Osteoblast (primary cell): ENCODE measurements around the gene EXOSC10. TPM values are rescaled to one million over a fixed set of nuclear protein-coding genes. Genes with fewer than 3 reads are reported as not detected.

Experiments used
- DNase-seq: peaks from one replicate; pipeline ENCODE4 v3.0.0; 2011; ENCODE audit warnings: low spot score, mixed read lengths; ENCODE audit not compliant: insufficient read length; ENCODE audit errors: missing footprints
- H2AFZ ChIP-seq: 2 replicates; pipeline ENCODE4 v1.6.0; 2011; ENCODE audit warnings: mild to moderate bottlenecking, low read length
- H3K27ac ChIP-seq: 2 replicates; pipeline ENCODE4 v1.5.1; 2011; ENCODE audit warnings: mild to moderate bottlenecking, low read depth, low read length, moderate library complexity
- H3K27me3 ChIP-seq: 2 replicates; pipeline ENCODE4 v1.6.0; 2012; ENCODE audit warnings: mild to moderate bottlenecking, control low read depth, inconsistent platforms, low read length, moderate library complexity; ENCODE audit not compliant: insufficient read depth
- H3K36me3 ChIP-seq: 2 replicates; pipeline ENCODE4 v1.5.1; 2011; ENCODE audit warnings: mild to moderate bottlenecking, low read length, control low read depth, moderate library complexity; ENCODE audit not compliant: insufficient read depth
- H3K4me1 ChIP-seq: 2 replicates; pipeline ENCODE4 v1.5.1; 2011; ENCODE audit warnings: mild to moderate bottlenecking, low read length, control low read depth, moderate library complexity; ENCODE audit not compliant: insufficient read depth
- H3K4me2 ChIP-seq: 2 replicates; pipeline ENCODE4 v1.6.0; 2011; ENCODE audit warnings: mild to moderate bottlenecking, low read length; ENCODE audit not compliant: insufficient read depth
- H3K4me3 ChIP-seq: fragments of 200-600 bp; sonication (generic); 3 replicates; pipeline ENCODE4 v1.5.1; 2012; ENCODE audit warnings: mild to moderate bottlenecking, low read length, inconsistent platforms; ENCODE audit not compliant: insufficient read depth
- H3K79me2 ChIP-seq: 2 replicates; pipeline ENCODE4 v1.6.0; 2012; ENCODE audit warnings: mild to moderate bottlenecking, low read length, control low read depth, inconsistent platforms; ENCODE audit not compliant: insufficient read depth
- H3K9me3 ChIP-seq: 2 replicates; pipeline ENCODE4 v1.5.1; 2011; ENCODE audit warnings: low read depth, low read length, control low read depth
- H4K20me1 ChIP-seq: 2 replicates; pipeline ENCODE4 v1.6.0; 2012; ENCODE audit warnings: mild to moderate bottlenecking, low read length, control low read depth; ENCODE audit not compliant: insufficient read depth
- CTCF ChIP-seq: IDR thresholded peaks from 2 replicates; pipeline ENCODE4 v1.5.1; 2011; ENCODE audit warnings: mild to moderate bottlenecking, low read depth, low read length, moderate library complexity; ENCODE audit errors: extremely low read depth
- total RNA-seq: library from RNA; depleted of rRNA; stranded (reverse); fragments of >200 nt; gene quantifications from 2 replicates; pipeline ENCODE4 v1.2.3, GENCODE V29; 2012

Gene EXOSC10
- total RNA-seq, 1 donor, result 43.4 TPM

- Histone ChIP-seq H3K4me3 (no peak overlapping the region), H3K36me3 (peaks cover 65% of the 10 kb centered on the region), H3K27me3 (no peaks in the 10 kb centered on the region), H3K4me2 (no peak overlapping the region), H3K27ac (no peak overlapping the region), H3K9me3 (no peaks in the 10 kb centered on the region), H3K4me1 (peaks cover 14% of the 10 kb centered on the region), H3K79me2 (no peaks in the 10 kb centered on the region), H2AFZ (no peak overlapping the region), H4K20me1 (peaks cover 3% of the 10 kb centered on the region)
- no peak for TF ChIP-seq CTCF
- DNase-seq, result no peak
Observed at GRCh38 chr1:11132563-11133293, 33.1 kb upstream of the EXOSC10 start.

DNA sequence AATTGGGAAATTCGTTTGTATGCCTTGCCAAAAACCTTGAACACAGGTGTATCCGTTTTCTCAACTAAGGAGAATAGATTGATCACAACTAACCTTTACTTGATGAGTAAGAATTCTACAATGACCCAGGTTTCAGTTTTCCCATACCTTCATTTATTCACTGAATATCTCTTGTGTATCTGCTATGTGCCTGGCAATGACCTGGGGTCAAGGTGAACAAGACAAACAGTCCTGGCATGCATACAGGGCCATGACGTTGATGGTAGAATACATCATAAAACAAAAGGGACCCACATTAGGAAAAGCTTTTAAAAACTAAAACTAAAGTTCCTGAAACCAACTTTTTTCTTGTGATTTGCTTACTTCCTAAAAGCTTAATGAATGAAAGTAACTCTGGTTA is 32.1 kb upstream of the EXOSC10 start:
- Histone ChIP-seq H4K20me1 (peaks cover 3% of the 10 kb centered on the region), H3K4me1 (peaks cover 14% of the 10 kb centered on the region), H3K9me3 (no peaks in the 10 kb centered on the region), H3K36me3 (peaks cover 64% of the 10 kb centered on the region), H2AFZ (no peak overlapping the region), H3K4me2 (no peak overlapping the region), H3K27ac (no peak overlapping the region), H3K27me3 (no peaks in the 10 kb centered on the region), H3K79me2 (no peaks in the 10 kb centered on the region), H3K4me3 (no peak overlapping the region)
- TF ChIP-seq CTCF, result no peak
- DNase-seq, result no peak

DNA sequence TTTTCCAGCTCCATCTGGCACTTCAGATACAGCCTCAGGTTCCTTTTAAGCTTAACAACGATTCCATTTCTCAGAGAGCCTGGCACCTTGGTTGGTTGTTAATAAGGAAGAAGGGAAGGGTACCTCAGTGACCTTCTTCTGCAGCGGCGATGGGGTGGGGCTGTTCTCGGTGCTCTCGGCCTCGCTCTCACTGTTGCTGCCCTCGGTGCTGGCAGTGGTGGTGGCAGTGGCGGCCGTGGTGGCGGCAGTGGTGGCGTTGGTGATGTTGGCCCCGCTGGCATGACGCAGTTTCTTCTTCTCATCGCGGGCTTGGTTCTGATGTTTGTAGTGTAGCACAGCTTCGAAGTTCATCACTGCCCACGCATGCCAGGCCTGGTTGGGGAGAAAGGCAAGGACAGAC is 30.7 kb upstream of the EXOSC10 start:
- no peak overlapping the region for H3K4me2 ChIP-seq
- H3K27ac ChIP-seq, result no peak overlapping the region
- H3K79me2 ChIP-seq, result no peaks in the 10 kb centered on the region
- H4K20me1 ChIP-seq, result peaks cover 3% of the 10 kb centered on the region
- H2AFZ ChIP-seq, result no peak overlapping the region
- H3K27me3 ChIP-seq, result no peaks in the 10 kb centered on the region
- peaks cover 68% of the 10 kb centered on the region for H3K36me3 ChIP-seq
- H3K4me3 ChIP-seq, result no peak overlapping the region
- no peak for DNase-seq
- no peak for TF ChIP-seq CTCF
- no peaks in the 10 kb centered on the region for H3K9me3 ChIP-seq
- peaks cover 14% of the 10 kb centered on the region for H3K4me1 ChIP-seq

DNA sequence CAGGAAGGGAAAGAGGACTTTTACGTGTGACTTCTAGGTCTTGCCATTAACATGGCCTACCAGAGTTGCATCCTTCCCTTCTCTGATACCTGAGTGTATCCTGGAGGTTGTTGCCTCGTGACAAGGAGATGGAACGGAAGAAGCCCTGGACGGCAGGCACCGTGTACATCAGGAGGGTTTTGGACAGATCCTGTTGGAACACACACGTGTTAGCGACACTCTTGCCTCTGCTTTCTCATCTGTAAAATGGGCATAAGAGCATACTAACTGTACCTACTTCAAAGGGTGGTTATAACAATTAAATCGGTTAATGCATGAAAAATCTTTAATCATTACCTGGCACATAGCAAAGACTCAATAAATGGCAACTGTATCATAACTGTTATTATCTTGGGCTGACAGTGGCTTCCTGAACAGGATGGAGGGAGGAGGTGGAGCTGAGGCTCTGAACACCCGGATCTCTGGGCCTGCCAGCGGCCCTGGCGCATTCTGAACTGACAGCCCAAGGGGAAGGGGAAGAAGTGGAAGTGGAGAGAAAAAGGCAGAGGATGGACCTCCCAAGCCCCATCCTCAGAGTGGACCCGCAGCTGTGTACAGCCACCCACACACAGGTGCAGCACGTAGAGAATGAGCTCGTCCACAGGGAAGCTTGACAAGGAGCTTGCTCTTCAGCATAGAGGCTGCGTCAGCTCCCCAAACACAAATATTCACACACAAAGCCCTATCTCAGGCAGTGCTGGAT is 30.2 kb upstream of the EXOSC10 start:
- DNase-seq, result no peak
- no peaks in the 10 kb centered on the region for H3K9me3 ChIP-seq
- no peak overlapping the region for H2AFZ ChIP-seq
- no peaks in the 10 kb centered on the region for H3K27me3 ChIP-seq
- H3K4me2 ChIP-seq, result no peak overlapping the region
- peaks cover 74% of the 10 kb centered on the region for H3K36me3 ChIP-seq
- H4K20me1 ChIP-seq, result peaks cover 3% of the 10 kb centered on the region
- no peaks in the 10 kb centered on the region for H3K79me2 ChIP-seq
- no peak overlapping the region for H3K27ac ChIP-seq
- H3K4me1 ChIP-seq, result peaks cover 9% of the 10 kb centered on the region
- TF ChIP-seq CTCF, result no peak
- H3K4me3 ChIP-seq, result no peak overlapping the region
